ENCODE measurements around the gene UPK1A.

The UPK1A gene

DNA sequence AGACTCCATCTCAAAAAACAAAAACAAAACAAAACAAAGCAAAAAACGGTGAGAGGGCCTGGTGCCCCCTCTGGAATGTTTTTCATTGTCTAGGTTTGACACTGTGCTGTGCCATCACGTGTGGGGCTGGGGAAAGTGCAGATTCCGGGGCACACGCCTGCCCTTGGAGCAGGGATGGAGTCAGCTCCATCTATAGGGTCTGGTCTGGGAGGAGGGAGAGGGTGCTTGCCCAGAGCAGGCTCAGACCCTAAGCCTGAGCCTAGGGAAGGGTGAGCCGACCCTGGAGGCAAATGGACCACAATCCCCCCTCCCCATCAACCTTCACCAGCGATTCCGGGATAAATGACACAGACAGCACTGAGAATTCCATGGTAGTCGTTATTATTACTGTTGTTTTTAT lies 27.1 kb downstream of the UPK1A start:
- no peak for DNase-seq

GRCh38 chr19:35693835-35694599 lies 27.7 kb downstream of the UPK1A start:
- peak; percentile 83 for DNase-seq

- DNase-seq, result no peak
Measured at GRCh38 chr19:35695895-35696422, 29.6 kb downstream of the UPK1A start.

DNA sequence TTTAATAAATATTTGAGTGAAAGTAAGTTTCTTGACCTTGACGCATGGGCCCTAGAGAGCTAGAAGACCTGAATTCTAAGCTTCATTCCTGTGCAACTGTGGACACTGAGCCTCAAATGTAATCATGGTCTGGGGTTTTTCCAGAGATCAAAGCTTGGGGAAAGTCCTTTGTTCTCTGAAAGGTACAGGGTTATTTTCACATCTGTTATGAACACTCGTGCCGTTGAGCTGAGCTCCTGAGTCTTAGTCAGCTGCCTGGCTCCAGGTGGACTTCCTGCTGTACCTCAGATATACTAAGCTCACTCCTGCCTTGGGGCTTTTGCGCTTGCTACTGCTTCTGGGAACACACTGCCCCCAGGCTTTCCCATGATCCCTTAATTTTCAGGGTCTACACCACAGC lies 30.5 kb downstream of the UPK1A start:
- DNase-seq, result no peak

DNA sequence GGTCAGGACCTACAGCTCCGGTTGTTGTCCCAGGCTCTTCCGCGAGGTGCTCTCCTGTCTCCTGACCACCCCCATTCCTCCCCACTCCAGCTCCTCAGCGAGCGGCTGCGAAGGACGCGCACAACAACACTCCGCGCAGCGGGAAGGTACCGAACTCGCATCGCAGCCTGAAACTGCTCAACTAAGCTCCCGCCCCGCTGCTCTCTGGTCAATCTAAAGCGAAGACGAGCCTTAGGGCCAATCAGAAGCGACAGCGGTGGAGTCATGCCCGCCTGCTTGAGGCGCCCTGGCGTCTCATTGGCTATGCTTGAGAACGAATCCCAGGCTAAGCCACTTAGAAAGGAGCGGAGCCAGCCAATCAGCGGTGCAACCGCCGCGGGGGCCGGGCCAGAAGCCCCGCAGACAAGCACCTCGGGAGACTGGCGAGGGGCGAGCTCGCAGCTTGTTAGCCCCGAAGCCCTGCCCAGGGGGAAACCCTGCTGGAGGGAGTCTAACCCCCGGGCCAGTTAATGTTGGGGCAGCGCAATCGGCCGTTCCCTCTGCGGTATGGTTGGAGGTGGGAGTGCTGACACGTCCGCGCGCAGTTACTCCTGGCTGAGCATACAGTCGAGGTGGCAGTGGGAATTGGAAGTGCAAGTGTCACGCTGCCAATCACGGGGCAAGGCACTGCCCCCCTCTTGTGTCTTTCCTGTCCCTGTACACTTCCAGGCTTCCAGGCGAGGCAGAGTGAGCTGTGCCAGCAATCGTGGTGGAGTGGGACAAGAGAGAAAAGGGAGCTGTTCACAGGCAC lies 36.1 kb downstream of the UPK1A start:
- peak; percentile 98 for DNase-seq

GRCh38 chr19:35703343-35703742 lies 37.0 kb downstream of the UPK1A start:
- no peak for DNase-seq

- DNase-seq, result peak; percentile 26
Measured at GRCh38 chr19:35704218-35704617, 37.9 kb downstream of the UPK1A start, which contains the start of gene ZBTB32. TSS of gene ZBTB32 (plus strand) at chr19:35704558. CDS start at chr19:35714627, 10,069 bp downstream.

GRCh38 chr19:35708391-35708790 lies 42.1 kb downstream of the UPK1A start:
- no peak for DNase-seq

DNA sequence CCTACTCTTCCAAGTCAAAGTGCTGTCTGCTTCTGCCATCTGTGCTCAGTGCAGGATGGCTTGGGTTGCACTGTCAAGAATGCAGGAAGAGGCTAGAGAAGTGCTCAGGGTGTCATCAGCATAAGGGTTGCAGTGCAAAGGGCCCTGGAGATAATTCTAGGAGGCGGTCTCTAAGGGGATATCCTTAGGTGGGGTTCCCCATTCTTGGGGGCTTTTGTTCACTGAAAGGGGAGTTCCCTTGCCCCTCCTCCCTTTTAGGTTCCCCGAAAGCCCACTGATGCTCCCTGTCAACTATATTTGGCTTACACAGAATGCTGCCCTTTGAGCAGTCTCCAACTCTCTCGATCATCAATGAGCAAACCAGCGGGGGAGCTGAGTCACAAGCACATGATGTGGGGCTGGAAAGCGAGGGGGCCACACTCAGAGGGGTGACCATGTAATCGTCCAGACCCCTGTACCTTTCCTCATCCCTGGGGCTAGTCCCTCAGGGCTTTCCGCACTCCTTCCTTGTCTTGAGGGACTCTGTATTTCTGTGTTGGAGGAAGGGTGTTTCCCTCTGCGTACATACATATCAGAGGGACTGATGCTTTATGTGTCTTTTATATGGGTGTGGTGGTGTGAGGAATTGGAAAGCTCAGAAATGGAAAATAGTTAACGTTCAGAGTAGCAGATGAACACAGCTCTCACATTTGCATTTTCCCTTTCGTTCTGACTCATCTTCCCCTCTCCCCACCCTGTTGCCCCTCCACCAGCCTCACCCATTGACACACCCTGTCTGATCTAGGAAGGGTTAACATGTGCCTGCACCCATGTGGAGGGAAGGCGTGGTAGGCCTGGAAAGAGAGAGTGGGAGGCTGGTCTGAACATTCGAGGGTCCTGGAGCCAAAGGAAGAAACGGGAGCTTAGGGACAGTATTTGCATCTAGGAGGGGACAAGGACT lies 44.7 kb downstream of the UPK1A start:
- no peak for DNase-seq

- DNase-seq, result no peak
Measured at GRCh38 chr19:35712567-35713505, 46.5 kb downstream of the UPK1A start.

DNA sequence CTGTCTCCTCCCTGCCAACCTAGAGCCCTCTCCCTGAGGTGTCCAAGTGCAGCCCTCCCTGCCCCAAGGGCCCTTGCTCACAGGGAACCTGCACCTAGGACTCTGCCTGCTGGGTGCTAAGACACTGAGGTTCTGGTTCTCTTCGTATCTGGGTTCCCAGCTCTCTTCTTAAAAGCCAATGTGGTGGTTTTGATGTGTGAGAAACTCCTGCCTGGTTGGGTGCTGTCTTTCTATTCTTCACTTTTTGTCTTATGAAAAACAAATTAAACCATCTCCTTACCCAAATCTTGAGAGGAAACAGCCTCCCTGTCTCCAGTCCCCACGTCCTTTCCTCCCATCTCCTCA lies 47.2 kb downstream of the UPK1A start:
- no peak for DNase-seq

GRCh38 chr19:35713904-35714495 lies 47.7 kb downstream of the UPK1A start:
- DNase-seq, result no peak

GRCh38 chr19:35714601-35715354 lies 48.5 kb downstream of the UPK1A start:
- no peak for DNase-seq

DNA sequence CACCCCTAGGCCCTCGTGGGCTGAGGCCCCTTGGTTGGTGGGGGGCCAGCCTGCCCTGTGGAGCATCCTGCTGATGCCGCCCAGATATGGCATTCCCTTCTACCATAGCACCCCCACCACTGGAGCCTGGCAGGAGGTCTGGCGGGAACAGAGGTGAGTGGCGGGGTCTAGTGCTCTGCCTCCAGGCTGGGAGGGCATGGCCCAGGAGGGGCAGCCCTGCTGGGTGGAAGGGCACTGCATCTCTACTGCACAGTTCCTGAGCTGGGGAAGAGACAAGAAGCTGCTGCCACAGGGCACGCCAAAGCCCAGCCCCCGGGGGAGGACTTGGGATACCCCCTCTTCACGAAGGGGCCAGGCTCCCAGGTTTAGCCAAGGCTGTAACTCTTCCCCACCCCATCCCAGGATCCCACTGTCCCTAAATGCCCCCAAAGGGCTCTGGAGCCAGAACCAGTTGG lies 49.1 kb downstream of the UPK1A start:
- DNase-seq, result no peak

- DNase-seq, result no peak
Measured at GRCh38 chr19:35715981-35716800, 49.9 kb downstream of the UPK1A start.

DNA sequence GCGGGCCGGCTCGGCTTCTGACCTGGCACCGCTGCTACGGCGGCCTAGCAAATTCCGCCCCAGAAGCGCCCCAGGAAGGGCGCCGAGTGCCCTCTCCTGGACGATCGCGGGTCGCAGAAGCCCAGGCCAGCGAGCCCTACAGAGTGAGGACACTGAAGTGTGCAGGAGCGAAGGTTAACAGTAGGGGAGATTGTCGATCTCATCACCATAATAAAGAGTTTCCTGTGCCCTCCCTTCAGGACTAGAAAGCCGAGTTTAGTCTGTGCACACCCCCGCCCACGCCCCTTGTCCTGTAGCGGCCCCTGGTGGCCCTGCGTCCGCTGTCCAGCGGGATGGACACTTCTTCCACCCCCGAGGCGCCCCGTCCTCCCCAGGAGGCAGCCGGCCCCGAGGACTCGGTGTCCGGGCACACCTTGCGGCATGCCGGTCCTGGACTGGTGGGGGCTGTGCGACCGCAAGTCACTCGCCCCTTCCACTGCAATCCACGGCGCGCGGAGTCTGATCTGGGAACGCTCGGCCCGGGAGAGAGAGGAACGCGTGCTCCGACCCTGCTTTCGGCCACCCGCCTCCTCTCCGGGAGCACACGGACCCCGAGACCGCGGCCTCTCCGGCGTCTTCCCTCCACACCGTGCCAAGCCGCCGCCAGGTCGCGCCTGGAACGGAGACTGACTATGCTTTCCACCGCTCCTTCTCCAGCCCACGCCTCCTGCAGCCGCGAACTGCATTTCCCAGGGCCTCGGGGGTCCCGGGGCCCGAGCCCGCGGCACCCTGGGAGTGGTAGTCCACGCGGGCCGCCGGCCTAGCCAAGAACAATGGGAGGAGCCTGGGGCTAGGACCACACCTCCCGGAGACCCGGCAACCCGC lies 50.7 kb downstream of the UPK1A start:
- peak; percentile 88 for DNase-seq

- DNase-seq, result peak; percentile 96
Measured at GRCh38 chr19:35717665-35718344, 51.5 kb downstream of the UPK1A start, which contains the start of gene KMT2B. TSS of gene KMT2B (plus strand) at chr19:35718003. CDS start at chr19:35718019, 16 bp downstream.
